CD14-positive monocyte (primary cell): ENCODE data around the gene CKM. TPM values are rescaled to one million over a fixed set of nuclear protein-coding genes. Genes with fewer than 3 reads are reported as not detected.
A peak's percentile ranks its signal among the peaks of the same experiment; 100 is the strongest.

Experiments
- DNase-seq, 3 donors: peaks; one replicate each; pipeline ENCODE4 v3.0.0-alpha.2; 2011 to 2022
- H2AFZ ChIP-seq: 2 replicates; pipeline ENCODE4 v1.6.0; 2012; ENCODE audit warnings: mild to moderate bottlenecking, low read depth, low read length, inconsistent platforms; ENCODE audit not compliant: insufficient read depth, poor library complexity, severe bottlenecking
- H3K27ac ChIP-seq, 2 donors: 1 replicate in 1 of 2; 2 replicates in 1 of 2; pipeline ENCODE4 v1.5.1; 2012 to 2013; ENCODE audit warnings: low read length in 2 of 2, control low read depth in 1 of 2, inconsistent platforms in 1 of 2, low read depth in 1 of 2, mild to moderate bottlenecking in 1 of 2
- H3K27me3 ChIP-seq, 2 donors: one replicate each; pipeline versions ENCODE4 v1.6.0 to v1.6.1; 2011 to 2013; ENCODE audit warnings: low read length in 2 of 2; ENCODE audit not compliant: control insufficient read depth in 2 of 2, insufficient read depth in 2 of 2
- H3K36me3 ChIP-seq, 2 donors: replicated peaks in 1 of 2; 1 replicate in 1 of 2; 2 replicates in 1 of 2; pipeline versions ENCODE4 v1.5.1 to v1.6.1; 2012 to 2013; ENCODE audit warnings: low read length in 2 of 2, control low read depth in 1 of 2, inconsistent platforms in 1 of 2, mild to moderate bottlenecking in 1 of 2; ENCODE audit not compliant: insufficient read depth in 2 of 2, control insufficient read depth in 1 of 2
- H3K4me1 ChIP-seq, 2 donors: 1 replicate in 1 of 2; 2 replicates in 1 of 2; pipeline versions ENCODE4 v1.5.1 to v1.6.1; 2012 to 2013; ENCODE audit warnings: low read length in 2 of 2, control low read depth in 1 of 2, inconsistent platforms in 1 of 2, mild to moderate bottlenecking in 1 of 2, moderate library complexity in 1 of 2; ENCODE audit not compliant: insufficient read depth in 2 of 2, control insufficient read depth in 1 of 2
- H3K4me2 ChIP-seq: replicated peaks from 2 replicates; pipeline ENCODE3; 2012; ENCODE audit warnings: low read length, moderate library complexity, mild to moderate bottlenecking; ENCODE audit not compliant: poor library complexity, severe bottlenecking; ENCODE audit errors: extremely low read depth
- H3K4me3 ChIP-seq, 3 experiments: fragments of 200-600 bp in 1 of 3; sonication (generic) in 1 of 3; replicated peaks in 1 of 3; 1 replicate in 2 of 3; 2 replicates in 1 of 3; pipeline ENCODE4 v1.5.1; 2011 to 2013; ENCODE audit warnings: low read length in 3 of 3, mild to moderate bottlenecking in 3 of 3, control low read depth in 2 of 3, low read depth in 2 of 3, inconsistent platforms in 1 of 3, moderate library complexity in 1 of 3
- H3K79me2 ChIP-seq: 2 replicates; pipeline ENCODE4 v1.6.0; 2012; ENCODE audit warnings: mild to moderate bottlenecking, control low read depth, inconsistent platforms, low read length, moderate library complexity; ENCODE audit not compliant: insufficient read depth
- H3K9ac ChIP-seq: 2 replicates; pipeline ENCODE4 v1.6.0; 2017; ENCODE audit warnings: low read length, mild to moderate bottlenecking; ENCODE audit not compliant: insufficient read depth, poor library complexity, severe bottlenecking
- H3K9me3 ChIP-seq, 2 donors: replicated peaks in 1 of 2; 1 replicate in 1 of 2; 2 replicates in 1 of 2; pipeline versions ENCODE4 v1.5.1 to v1.6.1; 2012 to 2013; ENCODE audit warnings: low read length in 2 of 2, control low read depth in 1 of 2; ENCODE audit not compliant: control insufficient read depth in 1 of 2, insufficient read depth in 1 of 2
- H4K20me1 ChIP-seq: 2 replicates; pipeline ENCODE4 v1.6.0; 2012; ENCODE audit warnings: mild to moderate bottlenecking, low read length, control low read depth, moderate library complexity; ENCODE audit not compliant: insufficient read depth
- H3K27ac Mint-ChIP-seq, 7 donors: one replicate each; pipeline ENCODE4 v1.8.0; 2020; ENCODE audit warnings: mild to moderate bottlenecking in 7 of 7, mixed read lengths in 7 of 7, moderate library complexity in 6 of 7, inconsistent platforms in 2 of 7
- H3K27me3 Mint-ChIP-seq, 3 donors: one replicate each; pipeline ENCODE4 v1.8.0; 2021 to 2022; ENCODE audit warnings: low read depth in 3 of 3, mild to moderate bottlenecking in 3 of 3, mixed read lengths in 3 of 3, moderate library complexity in 3 of 3, inconsistent platforms in 1 of 3
- H3K36me3 Mint-ChIP-seq, 2 donors: one replicate each; pipeline ENCODE4 v1.8.0; 2020; ENCODE audit warnings: mixed read lengths in 2 of 2, inconsistent platforms in 1 of 2, mild to moderate bottlenecking in 1 of 2
- H3K4me1 Mint-ChIP-seq: one replicate; pipeline ENCODE4 v1.8.0; 2020; ENCODE audit warnings: mild to moderate bottlenecking, mixed read lengths
- H3K4me3 Mint-ChIP-seq, 2 donors: one replicate each; pipeline ENCODE4 v1.8.0; 2020; ENCODE audit warnings: mild to moderate bottlenecking in 2 of 2, mixed read lengths in 2 of 2, moderate library complexity in 1 of 2
- H3K9me3 Mint-ChIP-seq, 7 donors: one replicate each; pipeline ENCODE4 v1.8.0; 2020 to 2022; ENCODE audit warnings: mixed read lengths in 7 of 7, mild to moderate bottlenecking in 6 of 7, moderate library complexity in 6 of 7, inconsistent platforms in 2 of 7
- CTCF ChIP-seq: fragments of 200-600 bp; IDR thresholded peaks from one replicate; pipeline ENCODE4 v1.8.0; 2022; ENCODE audit warnings: antibody characterized with exemption, mild to moderate bottlenecking
- WGBS: methylation state at CpG from one replicate; pipeline ENCODE4 v1.1.5; 2013; ENCODE audit warnings: missing lambda C conversion rate; ENCODE audit not compliant: insufficient coverage; 5-methylcytosine and 5-hydroxymethylcytosine counted together
- intact Hi-C, 2 donors: fragments of 100-400 bp; cut with micrococcal nuclease; formaldehyde crosslinking; loops; one replicate each; pipeline versions ENCODE4 v1.15.0 to v1.15.1; 2023
- polyA plus RNA-seq, 3 donors: library from polyadenylated mRNA; depleted of rRNA in 1 of 3; unstranded in 2 of 3; stranded (reverse) in 1 of 3; fragments of 300-500 nt in 2 of 3; fragments of >200 nt in 1 of 3; fragmentation: Illumina TruSeq in 2 of 3; gene quantifications; 1 replicate in 2 of 3; 2 replicates in 1 of 3; pipeline ENCODE4 v1.2.3, GENCODE V29; 2012 to 2021

The CKM gene
- polyA plus RNA-seq, 3 donors: 0.17 to 0.50 (median 0.24) TPM

GRCh38 chr19:45297674-45298073 lies 25.0 kb downstream of the CKM start:
- intact Hi-C loops: no loop called here
- WGBS: 100% methylated on average over 6 of the region's 18 CpGs
- H3K4me1 ChIP-seq: peaks cover 0 to 8% of the 10 kb centered on the region in 2 donors
- H3K27ac Mint-ChIP-seq: no peak overlapping the region
- H3K4me3 Mint-ChIP-seq: no peak overlapping the region
- H3K9me3 ChIP-seq: peaks cover 0 to 5% of the 10 kb centered on the region in 2 donors
- no peaks in the 10 kb centered on the region for H4K20me1 ChIP-seq
- H3K9me3 Mint-ChIP-seq: peaks cover 0 to 8% (median 0%) of the 10 kb centered on the region in 7 donors
- no peak overlapping the region for H3K9ac ChIP-seq
- H2AFZ ChIP-seq: no peak overlapping the region
- H3K36me3 ChIP-seq: peaks cover 11 to 61% of the 10 kb centered on the region in 2 donors
- no peak overlapping the region for H3K4me2 ChIP-seq
- no peaks in the 10 kb centered on the region for H3K27me3 Mint-ChIP-seq
- H3K79me2 ChIP-seq: no peaks in the 10 kb centered on the region
- TF ChIP-seq CTCF: no peak
- H3K36me3 Mint-ChIP-seq: peaks cover 49 to 82% of the 10 kb centered on the region in 2 donors
- no peaks in the 10 kb centered on the region for H3K27me3 ChIP-seq
- peaks cover 7% of the 10 kb centered on the region for H3K4me1 Mint-ChIP-seq
- H3K4me3 ChIP-seq: no peak overlapping the region
- H3K27ac ChIP-seq: no peak overlapping the region
- no peak for DNase-seq

- Histone ChIP-seq H3K4me1 (peaks cover 0 to 8% of the 10 kb centered on the region in 2 donors), H2AFZ (no peak overlapping the region), H3K4me2 (no peak overlapping the region), H3K27ac (no peak overlapping the region), H3K27me3 (no peaks in the 10 kb centered on the region), H3K9ac (no peak overlapping the region), H3K36me3 (peaks cover 15 to 71% of the 10 kb centered on the region in 2 donors), H3K4me3 (no peak overlapping the region), H3K79me2 (no peaks in the 10 kb centered on the region), H4K20me1 (no peaks in the 10 kb centered on the region), H3K9me3 (peaks cover 0 to 5% of the 10 kb centered on the region in 2 donors)
- no CpG with 5 or more reads among the region's 4 CpGs for WGBS
- no peak for TF ChIP-seq CTCF
- peaks cover 7% of the 10 kb centered on the region for H3K4me1 Mint-ChIP-seq
- DNase-seq: peak; percentile 63 to 85 (median 82)
- peak overlapping the region in 5 of 7 donors; percentile 85 to 98 (median 92) for H3K27ac Mint-ChIP-seq
- H3K27me3 Mint-ChIP-seq: no peaks in the 10 kb centered on the region
- peaks cover 0 to 16% (median 0%) of the 10 kb centered on the region in 7 donors for H3K9me3 Mint-ChIP-seq
- peaks cover 54 to 88% of the 10 kb centered on the region in 2 donors for H3K36me3 Mint-ChIP-seq
- intact Hi-C loops: no loop called here
- H3K4me3 Mint-ChIP-seq: no peak overlapping the region
Measured at GRCh38 chr19:45296355-45296754, 26.3 kb downstream of the CKM start.
